Large intestine (tissue), 3 donors: ENCODE results near the gene SEL1L3. TPM values are rescaled to one million over a fixed set of nuclear protein-coding genes. Genes with fewer than 3 reads are reported as not detected.

Source experiments
- DNase-seq, 2 donors: peaks; one replicate each; pipeline versions ENCODE4 v3.0.0 to v3.0.0-alpha.2; 2013
- H3K27ac ChIP-seq: one replicate; pipeline ENCODE4 v1.5.1; 2013; ENCODE audit warnings: low read length
- H3K27me3 ChIP-seq: 2 replicates; pipeline ENCODE4 v1.6.1; 2013; ENCODE audit warnings: low read length; ENCODE audit not compliant: control insufficient read depth, insufficient read depth
- H3K36me3 ChIP-seq: 2 replicates; pipeline ENCODE4 v1.6.1; 2013; ENCODE audit warnings: low read length; ENCODE audit not compliant: control insufficient read depth, insufficient read depth
- H3K4me1 ChIP-seq: one replicate; pipeline ENCODE4 v1.6.1; 2013; ENCODE audit warnings: low read length; ENCODE audit not compliant: control insufficient read depth, insufficient read depth
- H3K4me3 ChIP-seq: one replicate; pipeline ENCODE4 v1.5.1; 2013; ENCODE audit warnings: low read length
- H3K9me3 ChIP-seq: one replicate; pipeline ENCODE4 v1.6.1; 2013; ENCODE audit warnings: mild to moderate bottlenecking, low read depth, low read length, moderate library complexity; ENCODE audit not compliant: control insufficient read depth
- WGBS: methylation state at CpG from one replicate; pipeline ENCODE4 v1.1.5; 2013; ENCODE audit warnings: low lambda C conversion rate; ENCODE audit not compliant: insufficient coverage; 5-methylcytosine and 5-hydroxymethylcytosine counted together
- polyA plus RNA-seq: library from polyadenylated mRNA; unstranded; fragments of 120-200 nt; gene quantifications from one replicate; pipeline ENCODE4 v1.2.1, GENCODE V29; 2013

Gene SEL1L3
- polyA plus RNA-seq, 1 donor, result 58.7 TPM

GRCh38 chr4:25896776-25897539 is 34.2 kb upstream of the SEL1L3 start:
- no peak for DNase-seq
- H3K4me1 ChIP-seq, result no peaks in the 10 kb centered on the region

GRCh38 chr4:25892796-25893195 is 30.0 kb upstream of the SEL1L3 start:
- Histone ChIP-seq H3K4me3 (no peak overlapping the region), H3K36me3 (no peaks in the 10 kb centered on the region), H3K9me3 (no peaks in the 10 kb centered on the region), H3K27ac (no peak overlapping the region), H3K4me1 (no peaks in the 10 kb centered on the region), H3K27me3 (no peaks in the 10 kb centered on the region)
- 89% methylated on average over 1 of the region's 6 CpGs for whole genome bisulfite sequencing
- DNase-seq, result no peak

More at GRCh38 chr4:25896776-25897539, 34.2 kb upstream of the SEL1L3 start:
- Histone ChIP-seq H3K9me3 (no peaks in the 10 kb centered on the region), H3K4me3 (no peak overlapping the region), H3K27ac (no peak overlapping the region), H3K36me3 (no peaks in the 10 kb centered on the region), H3K27me3 (no peaks in the 10 kb centered on the region)
- WGBS, result no CpG with 5 or more reads among the region's 5 CpGs

- DNase-seq, result no peak
- H3K27ac ChIP-seq, result no peak overlapping the region
- H3K4me3 ChIP-seq, result no peak overlapping the region
- no peaks in the 10 kb centered on the region for H3K4me1 ChIP-seq
- no peaks in the 10 kb centered on the region for H3K27me3 ChIP-seq
- no CpG with 5 or more reads among the region's 11 CpGs for WGBS
- H3K36me3 ChIP-seq, result no peaks in the 10 kb centered on the region
- no peaks in the 10 kb centered on the region for H3K9me3 ChIP-seq
Measured at GRCh38 chr4:25890571-25891485, 28.0 kb upstream of the SEL1L3 start.

- no CpG with 5 or more reads among the region's 14 CpGs for WGBS
- no peak for DNase-seq
- Histone ChIP-seq H3K36me3 (no peaks in the 10 kb centered on the region), H3K4me3 (no peak overlapping the region), H3K9me3 (no peaks in the 10 kb centered on the region), H3K27ac (no peak overlapping the region), H3K4me1 (no peaks in the 10 kb centered on the region), H3K27me3 (no peaks in the 10 kb centered on the region)
Measured at GRCh38 chr4:25889589-25890503, 27.1 kb upstream of the SEL1L3 start.

- Histone ChIP-seq H3K9me3 (no peaks in the 10 kb centered on the region), H3K4me1 (no peaks in the 10 kb centered on the region), H3K27me3 (no peaks in the 10 kb centered on the region), H3K27ac (no peak overlapping the region), H3K36me3 (no peaks in the 10 kb centered on the region), H3K4me3 (no peak overlapping the region)
- no peak for DNase-seq
Measured at GRCh38 chr4:25888781-25889180, 26.0 kb upstream of the SEL1L3 start.

- no peaks in the 10 kb centered on the region for H3K36me3 ChIP-seq
- H3K4me1 ChIP-seq, result no peaks in the 10 kb centered on the region
- no peak overlapping the region for H3K27ac ChIP-seq
- 60% methylated on average over 1 of the region's 5 CpGs for WGBS
- H3K4me3 ChIP-seq, result no peak overlapping the region
- H3K9me3 ChIP-seq, result no peaks in the 10 kb centered on the region
- no peak for DNase-seq
- no peaks in the 10 kb centered on the region for H3K27me3 ChIP-seq
Measured at GRCh38 chr4:25884031-25884782, 21.4 kb upstream of the SEL1L3 start.

GRCh38 chr4:25883565-25883964 is 20.8 kb upstream of the SEL1L3 start:
- Histone ChIP-seq H3K9me3 (no peaks in the 10 kb centered on the region), H3K36me3 (no peaks in the 10 kb centered on the region), H3K4me3 (no peak overlapping the region), H3K27me3 (no peaks in the 10 kb centered on the region), H3K27ac (no peak overlapping the region), H3K4me1 (no peaks in the 10 kb centered on the region)
- WGBS, result no CpG with 5 or more reads among the region's 2 CpGs
- DNase-seq, result no peak

- H3K27me3 ChIP-seq, result no peaks in the 10 kb centered on the region
- no CpG with 5 or more reads among the region's 4 CpGs for WGBS
- DNase-seq, result no peak
- H3K27ac ChIP-seq, result no peak overlapping the region
- no peaks in the 10 kb centered on the region for H3K4me1 ChIP-seq
- H3K4me3 ChIP-seq, result no peak overlapping the region
- H3K9me3 ChIP-seq, result no peaks in the 10 kb centered on the region
- no peaks in the 10 kb centered on the region for H3K36me3 ChIP-seq
Measured at GRCh38 chr4:25882226-25882625, 19.4 kb upstream of the SEL1L3 start.

GRCh38 chr4:25881193-25881592 is 18.4 kb upstream of the SEL1L3 start:
- Histone ChIP-seq H3K4me1 (no peaks in the 10 kb centered on the region), H3K4me3 (no peak overlapping the region), H3K36me3 (no peaks in the 10 kb centered on the region), H3K9me3 (no peaks in the 10 kb centered on the region), H3K27ac (no peak overlapping the region), H3K27me3 (no peaks in the 10 kb centered on the region)
- no peak for DNase-seq
- 81% methylated on average over 3 of the region's 4 CpGs for WGBS
